SK-N-SH (cell line): ENCODE data around the gene C1orf50.

Experiments used
- CTCF ChIP-seq: fragments of 200-600 bp; sonication (generic); IDR thresholded peaks from 2 replicates; pipeline ENCODE4 v1.6.1; 2017; ENCODE audit warnings: antibody characterized with exemption, mild to moderate bottlenecking, moderate library complexity
- FOXM1 ChIP-seq: IDR thresholded peaks from 2 replicates; pipeline ENCODE4 v1.4.0; 2012; ENCODE audit warnings: low read depth, mild to moderate bottlenecking
- POLR2AphosphoS5 ChIP-seq: IDR thresholded peaks from 2 replicates; pipeline ENCODE4 v1.6.1; 2012; ENCODE audit warnings: low read depth, low read length
- RFX5 ChIP-seq: IDR thresholded peaks from 2 replicates; pipeline ENCODE4 v1.6.1; 2012; ENCODE audit warnings: mild to moderate bottlenecking, improper control_type of control experiment, low read length
- TAF1 ChIP-seq: IDR thresholded peaks from 2 replicates; pipeline ENCODE4 v1.6.1; 2012; ENCODE audit warnings: low read depth, mild to moderate bottlenecking, low read length, moderate library complexity, borderline replicate concordance

GRCh38 chr1:42721926-42722325 is 45.1 kb upstream of the C1orf50 start:
- TF ChIP-seq CTCF = no peak
- no peak for TF ChIP-seq RFX5
- no peak for TF ChIP-seq POLR2AphosphoS5
- no peak for TF ChIP-seq FOXM1
- TF ChIP-seq TAF1 = no peak
